GM12875 (cell line): ENCODE data around the gene SLC7A10.
"Not testable (repeated sequence)": the region's sequence is repeated elsewhere in the genome, so short reads cannot be mapped to it uniquely, and the experiment has no call there.

Experiments used
- H3K4me3 ChIP-seq: one replicate; pipeline ENCODE4 v1.5.1; 2011; ENCODE audit warnings: low read depth, low read length, control low read depth
- CTCF ChIP-seq: IDR thresholded peaks from 2 replicates; pipeline ENCODE4 v1.5.1; 2011; ENCODE audit warnings: low read depth, mild to moderate bottlenecking, control low read depth, inconsistent platforms, low read length, moderate library complexity, borderline replicate concordance; ENCODE audit not compliant: insufficient read depth

Gene SLC7A10

GRCh38 chr19:33194532-33194885 lies 31.1 kb downstream of the SLC7A10 start:
- H3K4me3 ChIP-seq = no peak overlapping the region
- TF ChIP-seq CTCF = no peak

GRCh38 chr19:33193865-33194362 lies 31.7 kb downstream of the SLC7A10 start, which contains the start of gene LRP3:
Gene LRP3 (plus strand): TSS chr19:33194330. CDS start chr19:33194786, 456 bp downstream.
- no peak within 1 kb of the TSS for H3K4me3 ChIP-seq
- TF ChIP-seq CTCF = no peak

- no peak overlapping the region for H3K4me3 ChIP-seq
- no peak for TF ChIP-seq CTCF
Measured at GRCh38 chr19:33193269-33193864, 32.3 kb downstream of the SLC7A10 start.

GRCh38 chr19:33192010-33192409 lies 33.6 kb downstream of the SLC7A10 start:
- TF ChIP-seq CTCF = peak; percentile 27; the same call in 1 of the 2 replicates
- no peak overlapping the region for H3K4me3 ChIP-seq

GRCh38 chr19:33191501-33191900 lies 34.1 kb downstream of the SLC7A10 start:
- H3K4me3 ChIP-seq = no peak overlapping the region
- TF ChIP-seq CTCF = no peak

- H3K4me3 ChIP-seq = not testable (repeated sequence)
Measured at GRCh38 chr19:33191092-33191491, 34.6 kb downstream of the SLC7A10 start.

GRCh38 chr19:33189453-33189852 lies 36.2 kb downstream of the SLC7A10 start:
- no peak overlapping the region for H3K4me3 ChIP-seq
- no peak for TF ChIP-seq CTCF
